GM19193 (cell line): Measurements from ENCODE around the gene EXT2.

Experiments
- POLR2A ChIP-seq: IDR thresholded peaks from 4 replicates; pipeline ENCODE4 v1.6.1; 2011; ENCODE audit not compliant: insufficient read depth, insufficient read length; ENCODE audit errors: extremely low read depth

The EXT2 gene

GRCh38 chr11:44072757-44073658, 22.5 kb upstream of the EXT2 start:
- no peak for TF ChIP-seq POLR2A

- no peak for TF ChIP-seq POLR2A
Measured at GRCh38 chr11:44078794-44079193, 16.7 kb upstream of the EXT2 start.

GRCh38 chr11:44079376-44079775, 16.1 kb upstream of the EXT2 start:
- TF ChIP-seq POLR2A: no peak

GRCh38 chr11:44080951-44081350, 14.5 kb upstream of the EXT2 start:
- TF ChIP-seq POLR2A: no peak

GRCh38 chr11:44082645-44083044, 12.8 kb upstream of the EXT2 start:
- TF ChIP-seq POLR2A: no peak

GRCh38 chr11:44083433-44083832, 12.0 kb upstream of the EXT2 start:
- TF ChIP-seq POLR2A: no peak

- TF ChIP-seq POLR2A: no peak
Measured at GRCh38 chr11:44083906-44084305, 11.6 kb upstream of the EXT2 start.

- TF ChIP-seq POLR2A: no peak
Measured at GRCh38 chr11:44085330-44085729, 10.1 kb upstream of the EXT2 start.

- no peak for TF ChIP-seq POLR2A
Measured at GRCh38 chr11:44088377-44088776, 7.1 kb upstream of the EXT2 start.

GRCh38 chr11:44088871-44089270, 6.6 kb upstream of the EXT2 start:
- TF ChIP-seq POLR2A: no peak

GRCh38 chr11:44090539-44090938, 4.9 kb upstream of the EXT2 start:
- TF ChIP-seq POLR2A: no peak

GRCh38 chr11:44094260-44094868, 1.1 kb upstream of the EXT2 start:
- TF ChIP-seq POLR2A: no peak

- no peak for TF ChIP-seq POLR2A
Measured at GRCh38 chr11:44096360-44097185, 1.1 kb downstream of the EXT2 start.

- TF ChIP-seq POLR2A: no peak
Measured at GRCh38 chr11:44097821-44098220, 2.3 kb downstream of the EXT2 start.

- no peak for TF ChIP-seq POLR2A
Measured at GRCh38 chr11:44101098-44101497, 5.6 kb downstream of the EXT2 start.
